Stomach (tissue), 4 donors: ENCODE measurements around the gene CHD3.

Source experiments
- POLR2AphosphoS5 ChIP-seq, 3 donors: sonication (generic); formaldehyde crosslinking; IDR thresholded peaks; one replicate each; pipeline ENCODE4 v1.6.1; 2016; ENCODE audit warnings: antibody characterized with exemption in 3 of 3
- TF ChIP-seq, protein P1 (sequence below), 7 experiments: fragments of 450-650 bp in 4 of 7; fragments of 200-600 bp in 3 of 7; sonication (generic) in 3 of 7; IDR thresholded peaks; one replicate each; pipeline ENCODE4 v1.5.1; 2016 to 2019; ENCODE audit warnings: antibody characterized with exemption in 7 of 7, control low read depth in 2 of 7, mild to moderate bottlenecking in 1 of 7

DNA sequence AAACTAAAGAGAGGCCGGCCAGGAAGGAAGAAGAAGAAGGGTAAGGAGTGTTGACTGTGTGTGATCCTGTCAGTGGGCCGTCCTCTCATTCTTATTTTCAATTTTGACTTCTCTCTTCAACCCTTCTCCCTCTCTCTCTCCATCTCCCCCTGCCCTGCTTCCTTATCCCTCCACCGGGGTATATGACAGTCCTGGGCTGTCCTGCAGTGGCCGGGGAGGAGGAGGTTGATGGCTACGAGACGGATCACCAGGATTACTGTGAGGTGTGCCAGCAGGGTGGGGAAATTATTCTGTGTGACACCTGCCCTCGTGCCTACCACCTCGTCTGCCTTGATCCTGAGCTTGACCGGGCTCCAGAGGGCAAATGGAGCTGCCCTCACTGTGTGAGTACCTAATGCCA lies 5.6 kb downstream of the CHD3 start:
- TF ChIP-seq, protein P1, sequence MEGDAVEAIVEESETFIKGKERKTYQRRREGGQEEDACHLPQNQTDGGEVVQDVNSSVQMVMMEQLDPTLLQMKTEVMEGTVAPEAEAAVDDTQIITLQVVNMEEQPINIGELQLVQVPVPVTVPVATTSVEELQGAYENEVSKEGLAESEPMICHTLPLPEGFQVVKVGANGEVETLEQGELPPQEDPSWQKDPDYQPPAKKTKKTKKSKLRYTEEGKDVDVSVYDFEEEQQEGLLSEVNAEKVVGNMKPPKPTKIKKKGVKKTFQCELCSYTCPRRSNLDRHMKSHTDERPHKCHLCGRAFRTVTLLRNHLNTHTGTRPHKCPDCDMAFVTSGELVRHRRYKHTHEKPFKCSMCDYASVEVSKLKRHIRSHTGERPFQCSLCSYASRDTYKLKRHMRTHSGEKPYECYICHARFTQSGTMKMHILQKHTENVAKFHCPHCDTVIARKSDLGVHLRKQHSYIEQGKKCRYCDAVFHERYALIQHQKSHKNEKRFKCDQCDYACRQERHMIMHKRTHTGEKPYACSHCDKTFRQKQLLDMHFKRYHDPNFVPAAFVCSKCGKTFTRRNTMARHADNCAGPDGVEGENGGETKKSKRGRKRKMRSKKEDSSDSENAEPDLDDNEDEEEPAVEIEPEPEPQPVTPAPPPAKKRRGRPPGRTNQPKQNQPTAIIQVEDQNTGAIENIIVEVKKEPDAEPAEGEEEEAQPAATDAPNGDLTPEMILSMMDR (IDR thresholded peaks at IDR 0.05): no peak
- TF ChIP-seq POLR2AphosphoS5 (IDR thresholded peaks at IDR 0.05): no peak
